Measurements from ENCODE around the gene BOK. TPM values are rescaled to one million over a fixed set of nuclear protein-coding genes. Genes with fewer than 3 reads are reported as not detected.

BOK gene
- total RNA-seq, 2 donors from 2014 or later, result 11.2 to 25.7 TPM

GRCh38 chr2:241547781-241548450 lies 10.6 kb upstream of the BOK start:
- Histone ChIP-seq H3K4me3 (no peak overlapping the region), H3K27me3 (no peaks in the 10 kb centered on the region), H3K36me3 (no peaks in the 10 kb centered on the region), H3K9me3 (no peaks in the 10 kb centered on the region), H3K4me1 (peaks cover 0 to 18% of the 10 kb centered on the region in 2 donors), H3K27ac (no peak overlapping the region)
- TF ChIP-seq CTCF (IDR thresholded peaks at IDR 0.05), result no peak
- DNase-seq (ENCODE audit: low spot score), result no peak

GRCh38 chr2:241548451-241548835 lies 10.1 kb upstream of the BOK start:
- Histone ChIP-seq H3K27ac (no peak overlapping the region), H3K27me3 (no peaks in the 10 kb centered on the region)
- DNase-seq (ENCODE audit: low spot score), result no peak

GRCh38 chr2:241550616-241551580 lies 7.6 kb upstream of the BOK start:
- peaks cover 0 to 3% of the 10 kb centered on the region in 2 donors for H3K9me3 ChIP-seq
- H3K27ac ChIP-seq, result no peak overlapping the region
- no peak for DNase-seq (ENCODE audit: low spot score)
- H3K4me3 ChIP-seq, result no peak overlapping the region
- H3K4me1 ChIP-seq, result peaks cover 0 to 12% of the 10 kb centered on the region in 2 donors
- H3K27me3 ChIP-seq, result no peaks in the 10 kb centered on the region
- no peak for TF ChIP-seq CTCF (IDR thresholded peaks at IDR 0.05)
- no peaks in the 10 kb centered on the region for H3K36me3 ChIP-seq

More at GRCh38 chr2:241548451-241548835, 10.1 kb upstream of the BOK start:
- H3K9me3 ChIP-seq, result no peaks in the 10 kb centered on the region
- no peak for TF ChIP-seq CTCF (IDR thresholded peaks at IDR 0.05)
- no peak overlapping the region for H3K4me3 ChIP-seq
- H3K4me1 ChIP-seq, result peaks cover 0 to 18% of the 10 kb centered on the region in 2 donors
- no peaks in the 10 kb centered on the region for H3K36me3 ChIP-seq

- no peak for TF ChIP-seq CTCF (IDR thresholded peaks at IDR 0.05)
- no peaks in the 10 kb centered on the region for H3K27me3 ChIP-seq
- H3K4me1 ChIP-seq, result peaks cover 0 to 9% of the 10 kb centered on the region in 2 donors
- no peak overlapping the region for H3K27ac ChIP-seq
- no peaks in the 10 kb centered on the region for H3K36me3 ChIP-seq
- peak overlapping the region in 1 of 2 donors; percentile 15 for H3K4me3 ChIP-seq
- no peak for DNase-seq (ENCODE audit: low spot score)
- peaks cover 0 to 10% of the 10 kb centered on the region in 2 donors for H3K9me3 ChIP-seq
Measured at GRCh38 chr2:241551599-241551997, 6.9 kb upstream of the BOK start.

GRCh38 chr2:241551998-241552737 lies 6.4 kb upstream of the BOK start:
- no peak for TF ChIP-seq CTCF (IDR thresholded peaks at IDR 0.05)
- Histone ChIP-seq H3K36me3 (no peaks in the 10 kb centered on the region), H3K4me3 (peak overlapping the region in 1 of 2 donors; percentile 15), H3K27ac (no peak overlapping the region), H3K4me1 (peaks cover 0 to 3% of the 10 kb centered on the region in 2 donors), H3K9me3 (peaks cover 0 to 16% of the 10 kb centered on the region in 2 donors), H3K27me3 (no peaks in the 10 kb centered on the region)
- DNase-seq (ENCODE audit: low spot score), result no peak

Data from right atrium auricular region (tissue), 2 donors.